ENCODE measurements around the gene CENPN. TPM values are rescaled to one million over a fixed set of nuclear protein-coding genes. Genes with fewer than 3 reads are reported as not detected.

CENPN gene
- total RNA-seq, 1 experiment from 2014 or later = 68.9 TPM

DNA sequence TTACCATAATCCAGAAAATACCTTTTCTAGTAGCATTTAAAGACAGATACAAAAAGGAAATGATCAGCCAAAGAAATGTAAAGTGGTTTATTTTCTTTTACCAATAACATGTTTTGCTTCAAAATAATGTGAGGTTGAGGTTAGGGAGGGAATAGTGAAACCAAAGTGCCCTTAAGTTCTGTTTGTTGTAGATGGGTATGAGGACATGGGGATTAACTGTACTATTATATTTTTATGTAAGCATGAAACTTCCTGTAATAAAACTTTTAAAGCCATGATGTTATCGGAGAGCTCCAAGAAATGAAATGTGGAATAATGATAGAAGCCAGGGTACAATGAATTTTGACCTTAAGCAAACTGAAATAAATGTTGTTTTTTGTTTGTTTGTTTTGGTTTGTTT, 60.2 kb downstream of the CENPN start:
- Histone ChIP-seq H3K4me1 (replicated peaks; ENCODE audit: insufficient read depth) (0 out of 2 replicates have a peak, but pooled peaks cover 9% of the 10 kb centered on the region), H3K27me3 (ENCODE audit: insufficient read depth, low read depth) (no peaks in the 10 kb centered on the region), H3F3A (ENCODE audit: insufficient read depth, low read depth) (no peaks in the 10 kb centered on the region), H3K9me3 (ENCODE audit: insufficient read depth, low read depth) (no peaks in the 10 kb centered on the region), H3K4me3 (no peak overlapping the region), H2AFZ (no peak overlapping the region), H3K9me2 (ENCODE audit: insufficient read depth) (no peaks in the 10 kb centered on the region; the same call in 1 of the 2 replicates), H3K79me2 (ENCODE audit: low read depth) (no peaks in the 10 kb centered on the region), H3K36me3 (ENCODE audit: low read depth) (no peaks in the 10 kb centered on the region), H4K20me1 (ENCODE audit: insufficient read depth) (no peaks in the 10 kb centered on the region), H3K4me2 (no peak overlapping the region), H3K27ac (no peak overlapping the region)
- BruUV-seq (replicated peaks) = no TSS peak
- ChIA-PET CTCF (interaction anchor here (0.7 kb wide), 1 partner anchor 33 kb away, joined by 3 read pairs; no protein-coding TSS in a partner anchor), POLR2A (ENCODE audit: unreplicated experiment) (no interaction called here)
- TF ChIP-seq, protein P1, sequence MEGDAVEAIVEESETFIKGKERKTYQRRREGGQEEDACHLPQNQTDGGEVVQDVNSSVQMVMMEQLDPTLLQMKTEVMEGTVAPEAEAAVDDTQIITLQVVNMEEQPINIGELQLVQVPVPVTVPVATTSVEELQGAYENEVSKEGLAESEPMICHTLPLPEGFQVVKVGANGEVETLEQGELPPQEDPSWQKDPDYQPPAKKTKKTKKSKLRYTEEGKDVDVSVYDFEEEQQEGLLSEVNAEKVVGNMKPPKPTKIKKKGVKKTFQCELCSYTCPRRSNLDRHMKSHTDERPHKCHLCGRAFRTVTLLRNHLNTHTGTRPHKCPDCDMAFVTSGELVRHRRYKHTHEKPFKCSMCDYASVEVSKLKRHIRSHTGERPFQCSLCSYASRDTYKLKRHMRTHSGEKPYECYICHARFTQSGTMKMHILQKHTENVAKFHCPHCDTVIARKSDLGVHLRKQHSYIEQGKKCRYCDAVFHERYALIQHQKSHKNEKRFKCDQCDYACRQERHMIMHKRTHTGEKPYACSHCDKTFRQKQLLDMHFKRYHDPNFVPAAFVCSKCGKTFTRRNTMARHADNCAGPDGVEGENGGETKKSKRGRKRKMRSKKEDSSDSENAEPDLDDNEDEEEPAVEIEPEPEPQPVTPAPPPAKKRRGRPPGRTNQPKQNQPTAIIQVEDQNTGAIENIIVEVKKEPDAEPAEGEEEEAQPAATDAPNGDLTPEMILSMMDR (conservative IDR thresholded peaks at IDR 0.05) = no peak
- TF ChIP-seq EZH2 (IDR thresholded peaks at IDR 0.05; ENCODE audit: low read depth) = no peak
- intact Hi-C loops (cut with micrococcal nuclease; ENCODE audit: unreplicated experiment) = no loop called here
- DNase-seq = no peak

DNA sequence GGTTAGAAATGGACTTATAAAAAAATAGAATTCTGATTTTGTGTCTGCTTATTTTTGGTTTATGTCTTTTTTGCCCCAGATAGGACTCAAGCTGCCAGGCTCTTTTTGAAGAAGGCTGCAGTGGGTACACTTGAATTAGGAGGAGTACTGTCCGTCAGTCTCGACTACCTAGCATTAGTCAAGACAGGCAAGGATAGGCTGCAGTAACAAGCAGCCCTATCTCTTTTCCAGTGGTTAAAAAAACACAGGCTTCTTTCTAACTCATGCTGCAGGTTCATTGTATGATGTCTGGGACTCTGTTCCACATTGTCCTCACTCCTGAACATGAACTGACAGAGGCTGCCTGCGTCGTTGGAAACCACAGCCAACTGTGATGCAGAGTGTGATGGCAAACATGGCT, 62.0 kb downstream of the CENPN start:
- Histone ChIP-seq H3K4me2 (no peak overlapping the region), H3K36me3 (ENCODE audit: low read depth) (no peaks in the 10 kb centered on the region), H2AFZ (no peak overlapping the region), H3F3A (ENCODE audit: insufficient read depth, low read depth) (no peaks in the 10 kb centered on the region), H4K20me1 (ENCODE audit: insufficient read depth) (no peaks in the 10 kb centered on the region), H3K4me1 (replicated peaks; ENCODE audit: insufficient read depth) (0 out of 2 replicates have a peak, but pooled peaks cover 12% of the 10 kb centered on the region), H3K4me3 (no peak overlapping the region), H3K27ac (no peak overlapping the region), H3K79me2 (ENCODE audit: low read depth) (no peaks in the 10 kb centered on the region), H3K9me3 (ENCODE audit: insufficient read depth, low read depth) (no peaks in the 10 kb centered on the region), H3K27me3 (ENCODE audit: insufficient read depth, low read depth) (no peaks in the 10 kb centered on the region), H3K9me2 (ENCODE audit: insufficient read depth) (no peaks in the 10 kb centered on the region; the same call in 1 of the 2 replicates)
- no peak for DNase-seq
- no peak for TF ChIP-seq EZH2 (IDR thresholded peaks at IDR 0.05; ENCODE audit: low read depth)
- TF ChIP-seq, protein P1 (conservative IDR thresholded peaks at IDR 0.05) = no peak
- CTCF ChIA-PET = no interaction called here
- POLR2A ChIA-PET (ENCODE audit: unreplicated experiment) = no interaction called here
- no TSS peak for BruUV-seq (replicated peaks)
- intact Hi-C loops (cut with micrococcal nuclease; ENCODE audit: unreplicated experiment) = no loop called here

DNA sequence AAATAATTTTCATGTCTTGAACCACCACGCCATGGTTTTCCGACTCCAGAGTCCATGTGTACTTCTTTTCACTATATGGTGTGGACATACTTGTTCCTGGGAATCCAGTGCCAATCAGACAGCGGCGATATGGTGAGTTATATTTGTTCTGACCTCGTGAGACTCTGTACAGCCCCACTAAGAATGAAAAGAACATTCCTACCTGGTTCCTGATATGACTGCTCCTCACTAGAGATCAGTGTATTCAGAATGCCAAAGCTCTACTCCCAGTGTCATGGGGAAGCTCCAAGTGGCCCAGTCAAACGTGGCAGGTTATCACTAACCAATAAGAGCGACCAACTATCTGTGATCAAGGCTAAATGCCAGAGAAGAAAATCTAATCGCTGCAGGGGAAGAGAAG, 64.0 kb downstream of the CENPN start:
- Histone ChIP-seq H3K9me2 (ENCODE audit: insufficient read depth) (no peaks in the 10 kb centered on the region; the same call in 1 of the 2 replicates), H3K9me3 (ENCODE audit: insufficient read depth, low read depth) (no peaks in the 10 kb centered on the region), H3K4me3 (no peak overlapping the region), H3F3A (ENCODE audit: insufficient read depth, low read depth) (peaks cover 2% of the 10 kb centered on the region; the same call in 1 of the 2 replicates), H3K4me1 (replicated peaks; ENCODE audit: insufficient read depth) (peaks cover 16% of the 10 kb centered on the region; the same call in 1 of the 2 replicates), H3K36me3 (ENCODE audit: low read depth) (no peaks in the 10 kb centered on the region), H3K4me2 (no peak overlapping the region), H4K20me1 (ENCODE audit: insufficient read depth) (no peaks in the 10 kb centered on the region), H3K27ac (no peak overlapping the region), H3K27me3 (ENCODE audit: insufficient read depth, low read depth) (no peaks in the 10 kb centered on the region), H3K79me2 (ENCODE audit: low read depth) (peaks cover 5% of the 10 kb centered on the region; the same call in 1 of the 2 replicates), H2AFZ (no peak overlapping the region)
- POLR2A ChIA-PET (ENCODE audit: unreplicated experiment) = no interaction called here
- CTCF ChIA-PET = no interaction called here
- intact Hi-C loops (cut with micrococcal nuclease; ENCODE audit: unreplicated experiment) = loop anchor here (10.0 kb wide), 1 partner anchor 244 kb away; the partner anchor contains the start of gene GAN
- TF ChIP-seq, protein P1 (conservative IDR thresholded peaks at IDR 0.05) = no peak
- no TSS peak for BruUV-seq (replicated peaks)
- no peak for DNase-seq

Measured in PC-9 (cell line).